Measurements from ENCODE around the gene IKBKE.

IKBKE gene

DNA sequence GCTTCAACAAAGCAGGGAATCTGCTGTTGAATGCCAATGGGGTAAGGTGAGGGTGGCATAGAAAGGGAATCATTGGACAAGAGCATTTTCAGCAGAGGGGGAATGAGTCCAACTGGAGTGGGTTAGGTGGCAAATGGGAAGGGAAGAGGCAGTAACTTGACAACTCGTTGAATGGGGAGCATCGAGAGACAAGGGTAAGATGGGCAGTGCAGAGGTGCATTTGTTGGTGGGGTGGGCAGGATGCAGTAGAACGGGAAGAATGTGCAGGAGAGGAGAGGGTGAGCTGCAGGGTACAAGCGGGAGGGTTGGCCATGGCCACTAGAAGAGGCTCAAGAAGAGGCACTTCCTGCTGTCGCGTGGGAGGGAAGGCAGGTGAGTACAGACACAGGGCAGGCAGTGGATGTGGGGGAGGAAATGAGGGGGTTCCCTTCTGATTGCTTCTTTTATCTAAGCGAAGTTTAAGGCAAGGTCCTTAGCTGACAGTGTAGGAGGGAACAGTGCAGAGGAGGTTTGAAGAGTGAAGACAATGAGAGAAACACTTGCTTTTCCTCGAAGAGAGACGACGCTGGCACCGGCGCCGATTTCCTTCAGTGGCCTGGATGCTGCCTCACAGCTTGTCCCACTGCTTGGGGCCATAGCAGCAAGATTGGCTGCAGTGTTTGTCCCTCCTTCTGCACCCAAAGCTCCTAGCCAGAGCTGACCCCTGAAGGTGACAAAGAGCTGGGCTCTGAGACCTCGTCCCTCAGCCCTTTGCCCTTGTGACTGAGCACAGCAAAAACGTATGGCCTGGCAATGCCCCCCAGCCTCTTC lies 3.2 kb upstream of the IKBKE start:
- H3K9ac ChIP-seq (ENCODE audit: low read length) = no peak overlapping the region
- H3K9me3 ChIP-seq (ENCODE audit: control insufficient read depth, low read length) = no peaks in the 10 kb centered on the region
- no peak overlapping the region for H3K4me3 ChIP-seq (ENCODE audit: low read length)
- peaks cover 44% of the 10 kb centered on the region for H3K4me1 ChIP-seq (ENCODE audit: control insufficient read depth, insufficient read depth, low read length)
- DNase-seq (ENCODE audit: low read depth) = no peak
- peaks cover 4% of the 10 kb centered on the region for H3K27me3 ChIP-seq (replicated peaks; ENCODE audit: control insufficient read depth, insufficient read depth, low read length)
- no peaks in the 10 kb centered on the region for H3K36me3 ChIP-seq (ENCODE audit: control insufficient read depth, insufficient read depth, low read length, severe bottlenecking)

DNA sequence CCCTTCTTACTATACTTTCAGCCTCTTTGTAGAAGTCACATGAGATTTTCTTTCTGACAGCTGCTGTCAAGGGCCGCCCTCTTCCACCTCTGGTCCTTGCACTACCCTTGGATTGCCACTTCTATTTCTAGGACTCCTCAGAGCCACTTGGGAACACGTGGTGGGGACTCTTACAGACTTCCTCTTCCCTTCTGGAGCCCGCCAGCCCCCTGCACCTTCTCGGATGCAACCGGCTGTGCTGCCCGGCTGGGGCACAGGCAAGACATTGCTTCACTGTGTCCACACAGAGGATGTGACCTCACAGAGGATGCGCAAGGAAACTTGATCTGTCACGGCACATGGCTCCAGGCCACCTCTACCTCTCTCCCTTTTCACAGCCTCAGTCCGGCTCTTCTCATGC lies 2.4 kb upstream of the IKBKE start:
- no peak for DNase-seq (ENCODE audit: low read depth)
- H3K9ac ChIP-seq (ENCODE audit: low read length) = no peak overlapping the region
- H3K27me3 ChIP-seq (replicated peaks; ENCODE audit: control insufficient read depth, insufficient read depth, low read length) = peaks cover 4% of the 10 kb centered on the region
- no peaks in the 10 kb centered on the region for H3K36me3 ChIP-seq (ENCODE audit: control insufficient read depth, insufficient read depth, low read length, severe bottlenecking)
- H3K4me3 ChIP-seq (ENCODE audit: low read length) = no peak overlapping the region
- no peaks in the 10 kb centered on the region for H3K9me3 ChIP-seq (ENCODE audit: control insufficient read depth, low read length)
- peaks cover 53% of the 10 kb centered on the region for H3K4me1 ChIP-seq (ENCODE audit: control insufficient read depth, insufficient read depth, low read length)

DNA sequence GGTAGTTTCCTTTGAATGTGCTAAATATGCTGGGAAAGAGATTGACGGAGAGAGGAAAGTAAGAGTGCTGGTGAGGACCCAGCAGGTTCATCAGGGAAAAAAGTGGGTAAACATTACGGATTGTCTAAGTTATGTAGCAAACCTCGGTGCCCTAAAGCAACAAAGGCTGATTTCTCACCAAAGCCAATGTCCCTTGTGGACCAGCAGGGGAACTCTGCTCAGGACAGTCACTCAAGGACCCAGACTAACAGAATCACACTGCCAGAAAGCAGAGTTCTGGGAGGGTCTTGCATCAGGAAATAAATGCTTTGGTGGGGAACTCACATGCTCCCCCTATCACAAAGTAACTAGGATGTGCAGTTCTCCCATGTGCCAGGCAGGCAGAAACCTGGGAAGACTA lies 1.7 kb upstream of the IKBKE start:
- Histone ChIP-seq H3K27me3 (replicated peaks; ENCODE audit: control insufficient read depth, insufficient read depth, low read length) (peaks cover 4% of the 10 kb centered on the region), H3K9ac (ENCODE audit: low read length) (no peak overlapping the region), H3K9me3 (ENCODE audit: control insufficient read depth, low read length) (no peaks in the 10 kb centered on the region), H3K4me1 (ENCODE audit: control insufficient read depth, insufficient read depth, low read length) (peaks cover 51% of the 10 kb centered on the region), H3K36me3 (ENCODE audit: control insufficient read depth, insufficient read depth, low read length, severe bottlenecking) (no peaks in the 10 kb centered on the region), H3K4me3 (ENCODE audit: low read length) (no peak overlapping the region)
- DNase-seq (ENCODE audit: low read depth) = no peak

DNA sequence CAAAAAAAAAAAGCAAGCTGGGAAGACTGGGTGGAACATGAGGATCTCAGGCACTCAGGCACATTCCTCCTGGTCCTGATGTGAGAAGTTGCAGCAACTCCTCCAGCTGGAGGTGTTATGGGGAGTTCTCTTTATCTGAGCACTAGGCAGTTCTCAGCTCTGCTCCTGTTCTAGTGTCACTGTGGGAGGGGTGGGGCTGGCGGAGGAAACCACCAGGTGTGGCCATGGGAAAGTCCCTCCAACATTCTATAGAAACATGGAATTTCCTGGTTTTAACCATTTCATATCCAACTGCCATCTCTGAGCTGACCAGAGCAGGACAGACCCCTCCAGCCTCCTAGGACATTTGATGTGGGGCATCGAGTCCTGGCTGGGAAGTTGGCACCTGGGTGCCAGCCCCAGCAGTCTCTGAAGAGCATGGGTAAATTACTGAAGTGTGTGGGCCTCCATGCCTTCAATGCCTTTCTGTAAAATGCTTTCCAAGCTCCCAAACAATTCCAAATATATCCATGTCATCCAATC lies 804 bp upstream of the IKBKE start:
- Histone ChIP-seq H3K9ac (ENCODE audit: low read length) (peak overlapping the region; percentile 89), H3K27me3 (replicated peaks; ENCODE audit: control insufficient read depth, insufficient read depth, low read length) (peaks cover 4% of the 10 kb centered on the region), H3K4me1 (ENCODE audit: control insufficient read depth, insufficient read depth, low read length) (peaks cover 42% of the 10 kb centered on the region), H3K36me3 (ENCODE audit: control insufficient read depth, insufficient read depth, low read length, severe bottlenecking) (peaks cover 4% of the 10 kb centered on the region), H3K4me3 (ENCODE audit: low read length) (peak overlapping the region; percentile 91), H3K9me3 (ENCODE audit: control insufficient read depth, low read length) (no peaks in the 10 kb centered on the region)
- no peak for DNase-seq (ENCODE audit: low read depth)

DNA sequence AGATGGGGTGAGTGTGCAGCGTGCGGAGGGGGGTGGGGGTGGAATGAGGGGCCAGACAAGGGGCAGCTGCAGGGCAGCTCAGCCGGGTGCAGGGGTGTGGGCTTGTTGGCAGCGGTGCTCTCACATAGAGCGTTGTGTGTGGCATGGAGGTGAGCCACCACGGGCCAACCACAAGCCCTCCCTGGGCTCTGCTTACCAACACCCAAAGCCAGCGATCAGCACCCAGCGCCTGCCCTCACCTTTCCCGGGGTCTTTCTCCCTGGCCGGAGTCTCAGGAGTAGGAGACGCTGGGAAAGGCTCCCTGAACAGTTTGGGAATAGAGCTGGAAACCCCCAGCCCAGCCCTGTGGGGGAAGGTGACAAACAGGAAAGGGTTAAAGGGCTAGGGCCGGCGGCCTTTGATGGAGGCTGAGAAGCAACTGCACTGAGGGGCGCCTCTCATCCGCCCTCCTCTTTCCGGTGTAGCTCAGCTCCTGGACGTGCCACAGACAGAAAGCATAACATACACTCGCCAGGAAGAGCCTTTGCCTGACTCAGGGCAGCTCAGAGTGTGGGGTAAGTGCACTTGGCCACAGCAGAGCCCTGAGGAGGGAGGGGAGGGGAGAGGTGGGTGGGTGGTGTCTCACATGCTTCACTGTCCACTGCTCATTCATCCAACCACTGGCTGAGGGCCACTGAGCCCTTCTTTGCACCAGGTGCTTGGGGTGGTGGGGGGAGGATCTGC lies 577 bp downstream of the IKBKE start:
- Histone ChIP-seq H3K4me3 (ENCODE audit: low read length) (peak overlapping the region; percentile 91), H3K9ac (ENCODE audit: low read length) (peak overlapping the region; percentile 89), H3K36me3 (ENCODE audit: control insufficient read depth, insufficient read depth, low read length, severe bottlenecking) (peaks cover 15% of the 10 kb centered on the region), H3K27me3 (replicated peaks; ENCODE audit: control insufficient read depth, insufficient read depth, low read length) (peaks cover 4% of the 10 kb centered on the region), H3K9me3 (ENCODE audit: control insufficient read depth, low read length) (no peaks in the 10 kb centered on the region), H3K4me1 (ENCODE audit: control insufficient read depth, insufficient read depth, low read length) (peaks cover 32% of the 10 kb centered on the region)
- DNase-seq (ENCODE audit: low read depth) = peak; percentile 72

DNA sequence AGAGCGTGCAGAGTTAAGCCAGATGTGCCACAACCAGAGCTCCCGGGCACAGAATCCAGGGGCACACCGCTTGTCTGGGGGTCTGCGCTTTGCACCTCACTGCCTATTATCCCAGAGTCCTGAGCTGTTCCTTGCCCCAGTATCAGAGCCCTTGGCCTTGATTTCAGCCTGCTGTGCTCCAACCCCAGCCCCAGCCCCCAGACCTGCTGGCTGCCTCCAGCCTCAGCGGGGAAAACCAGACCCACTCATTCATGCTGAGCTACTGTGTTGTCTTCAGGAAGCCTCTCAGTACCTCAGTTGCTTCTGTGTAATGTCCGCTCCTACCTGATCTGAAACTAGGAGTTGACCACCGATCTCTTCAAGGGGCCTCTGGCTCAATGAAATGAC lies 1.1 kb downstream of the IKBKE start:
- DNase-seq (ENCODE audit: low read depth) = no peak
- peak overlapping the region; percentile 91 for H3K4me3 ChIP-seq (ENCODE audit: low read length)

DNA sequence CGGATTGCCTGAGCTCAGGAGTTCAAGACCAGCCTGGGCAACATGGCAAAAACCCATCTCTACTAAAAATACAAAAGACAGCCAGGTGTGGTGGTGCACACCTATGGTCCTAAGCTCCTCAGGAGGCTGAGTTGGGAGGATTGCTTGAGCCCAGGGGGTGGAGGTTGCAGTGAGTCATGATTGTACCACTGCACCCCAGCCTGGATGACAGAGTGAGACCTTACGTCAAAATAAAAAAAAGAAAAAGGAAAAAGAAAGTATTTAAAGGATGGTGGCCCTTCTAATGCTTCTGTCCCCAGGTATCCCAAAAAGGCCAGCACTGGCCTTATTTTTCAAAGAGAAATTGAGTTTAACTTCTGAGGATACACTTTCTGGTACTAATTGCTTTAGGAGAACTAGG lies 1.7 kb downstream of the IKBKE start:
- Histone ChIP-seq H3K4me3 (ENCODE audit: low read length) (no peak overlapping the region), H3K4me1 (ENCODE audit: control insufficient read depth, insufficient read depth, low read length) (peaks cover 32% of the 10 kb centered on the region), H3K36me3 (ENCODE audit: control insufficient read depth, insufficient read depth, low read length, severe bottlenecking) (peaks cover 25% of the 10 kb centered on the region), H3K9me3 (ENCODE audit: control insufficient read depth, low read length) (no peaks in the 10 kb centered on the region), H3K27me3 (replicated peaks; ENCODE audit: control insufficient read depth, insufficient read depth, low read length) (peaks cover 4% of the 10 kb centered on the region), H3K9ac (ENCODE audit: low read length) (no peak overlapping the region)
- no peak for DNase-seq (ENCODE audit: low read depth)

More for the DNA sequence above, 1.1 kb downstream of the IKBKE start:
- H3K27me3 ChIP-seq (replicated peaks; ENCODE audit: control insufficient read depth, insufficient read depth, low read length) = peaks cover 4% of the 10 kb centered on the region
- H3K9me3 ChIP-seq (ENCODE audit: control insufficient read depth, low read length) = no peaks in the 10 kb centered on the region
- peaks cover 20% of the 10 kb centered on the region for H3K36me3 ChIP-seq (ENCODE audit: control insufficient read depth, insufficient read depth, low read length, severe bottlenecking)
- peak overlapping the region; percentile 89 for H3K9ac ChIP-seq (ENCODE audit: low read length)
- H3K4me1 ChIP-seq (ENCODE audit: control insufficient read depth, insufficient read depth, low read length) = peaks cover 32% of the 10 kb centered on the region

DNA sequence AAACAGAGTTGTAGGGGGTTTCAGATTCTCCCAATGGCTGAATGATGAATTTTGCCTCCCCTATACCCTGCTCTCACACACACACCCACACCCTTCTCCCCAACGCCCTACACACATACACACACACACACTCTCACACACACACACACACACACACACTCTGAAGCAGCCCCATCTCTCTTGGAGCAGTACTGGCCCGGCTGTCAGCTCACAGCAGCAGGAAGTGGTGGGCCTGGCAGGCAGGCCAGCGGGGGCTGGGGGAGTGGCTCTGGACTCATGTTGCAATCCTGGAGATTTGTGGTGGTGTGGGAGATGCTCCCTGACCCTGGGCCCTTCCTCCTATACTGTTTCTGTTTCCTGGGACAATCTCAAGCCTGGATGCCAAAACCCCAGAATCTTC lies 2.2 kb downstream of the IKBKE start:
- peak; percentile 74 for DNase-seq (ENCODE audit: low read depth)
- no peaks in the 10 kb centered on the region for H3K9me3 ChIP-seq (ENCODE audit: control insufficient read depth, low read length)
- peaks cover 4% of the 10 kb centered on the region for H3K27me3 ChIP-seq (replicated peaks; ENCODE audit: control insufficient read depth, insufficient read depth, low read length)
- H3K36me3 ChIP-seq (ENCODE audit: control insufficient read depth, insufficient read depth, low read length, severe bottlenecking) = peaks cover 25% of the 10 kb centered on the region
- peak overlapping the region; percentile 35 for H3K9ac ChIP-seq (ENCODE audit: low read length)
- H3K4me1 ChIP-seq (ENCODE audit: control insufficient read depth, insufficient read depth, low read length) = peaks cover 32% of the 10 kb centered on the region
- H3K4me3 ChIP-seq (ENCODE audit: low read length) = no peak overlapping the region

DNA sequence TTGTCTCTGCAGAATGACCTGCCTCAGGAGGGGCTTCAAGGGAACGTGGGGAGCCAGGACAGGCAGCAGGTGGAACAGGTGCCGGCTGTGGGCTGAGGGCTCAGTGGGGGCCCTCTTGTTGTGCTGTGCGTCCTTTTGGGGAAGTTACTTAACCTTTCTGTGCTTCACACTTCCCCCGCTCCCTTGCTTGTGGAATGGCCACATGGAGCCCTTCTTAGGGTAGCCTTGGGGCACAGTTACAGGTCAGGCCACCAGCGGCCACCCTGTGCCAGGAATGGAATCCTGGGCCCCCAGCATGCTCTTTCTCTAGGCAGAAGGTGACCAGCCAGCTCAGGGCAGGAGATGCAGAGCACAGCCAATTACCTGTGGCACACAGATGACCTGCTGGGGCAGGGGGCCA lies 2.6 kb downstream of the IKBKE start:
- peak overlapping the region; percentile 35 for H3K9ac ChIP-seq (ENCODE audit: low read length)
- H3K36me3 ChIP-seq (ENCODE audit: control insufficient read depth, insufficient read depth, low read length, severe bottlenecking) = peaks cover 25% of the 10 kb centered on the region
- H3K27me3 ChIP-seq (replicated peaks; ENCODE audit: control insufficient read depth, insufficient read depth, low read length) = peaks cover under 1% of the 10 kb centered on the region
- no peak for DNase-seq (ENCODE audit: low read depth)
- no peak overlapping the region for H3K4me3 ChIP-seq (ENCODE audit: low read length)
- H3K9me3 ChIP-seq (ENCODE audit: control insufficient read depth, low read length) = no peaks in the 10 kb centered on the region
- H3K4me1 ChIP-seq (ENCODE audit: control insufficient read depth, insufficient read depth, low read length) = peaks cover 32% of the 10 kb centered on the region

DNA sequence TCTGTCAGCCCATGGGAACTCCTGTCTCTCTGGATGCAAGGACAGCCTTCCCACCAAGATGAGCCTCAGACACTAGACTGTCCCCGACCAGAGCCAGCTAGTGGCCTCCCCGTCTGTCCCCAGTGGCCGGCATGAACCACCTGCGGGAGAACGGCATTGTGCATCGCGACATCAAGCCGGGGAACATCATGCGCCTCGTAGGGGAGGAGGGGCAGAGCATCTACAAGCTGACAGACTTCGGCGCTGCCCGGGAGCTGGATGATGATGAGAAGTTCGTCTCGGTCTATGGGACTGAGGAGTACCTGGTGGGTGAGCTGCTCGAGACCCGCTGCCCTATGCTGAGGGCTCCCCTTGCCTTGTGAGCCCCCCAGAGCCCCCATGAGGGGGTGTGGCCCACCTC lies 5.8 kb downstream of the IKBKE start:
- Histone ChIP-seq H3K36me3 (ENCODE audit: control insufficient read depth, insufficient read depth, low read length, severe bottlenecking) (peaks cover 34% of the 10 kb centered on the region), H3K4me3 (ENCODE audit: low read length) (no peak overlapping the region), H3K9ac (ENCODE audit: low read length) (no peak overlapping the region), H3K4me1 (ENCODE audit: control insufficient read depth, insufficient read depth, low read length) (peaks cover 23% of the 10 kb centered on the region), H3K27me3 (replicated peaks; ENCODE audit: control insufficient read depth, insufficient read depth, low read length) (no peaks in the 10 kb centered on the region), H3K9me3 (ENCODE audit: control insufficient read depth, low read length) (no peaks in the 10 kb centered on the region)
- DNase-seq (ENCODE audit: low read depth) = no peak

DNA sequence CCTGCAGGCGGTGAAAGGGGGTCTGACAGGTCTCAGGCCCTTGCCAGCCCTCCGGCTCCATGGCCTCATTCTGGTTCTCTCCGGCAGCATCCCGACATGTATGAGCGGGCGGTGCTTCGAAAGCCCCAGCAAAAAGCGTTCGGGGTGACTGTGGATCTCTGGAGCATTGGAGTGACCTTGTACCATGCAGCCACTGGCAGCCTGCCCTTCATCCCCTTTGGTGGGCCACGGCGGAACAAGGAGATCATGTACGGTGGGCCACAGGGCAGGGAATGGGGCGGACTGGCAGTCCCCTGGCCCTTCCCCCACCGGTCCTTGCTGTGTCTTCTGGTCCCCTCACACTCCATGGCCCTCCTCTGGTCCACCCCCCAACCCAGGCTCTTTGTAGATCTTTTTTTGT lies 6.3 kb downstream of the IKBKE start:
- no peaks in the 10 kb centered on the region for H3K9me3 ChIP-seq (ENCODE audit: control insufficient read depth, low read length)
- peaks cover 34% of the 10 kb centered on the region for H3K36me3 ChIP-seq (ENCODE audit: control insufficient read depth, insufficient read depth, low read length, severe bottlenecking)
- peaks cover 22% of the 10 kb centered on the region for H3K4me1 ChIP-seq (ENCODE audit: control insufficient read depth, insufficient read depth, low read length)
- H3K4me3 ChIP-seq (ENCODE audit: low read length) = no peak overlapping the region
- H3K9ac ChIP-seq (ENCODE audit: low read length) = no peak overlapping the region
- DNase-seq (ENCODE audit: low read depth) = no peak
- no peaks in the 10 kb centered on the region for H3K27me3 ChIP-seq (replicated peaks; ENCODE audit: control insufficient read depth, insufficient read depth, low read length)

All from adipocyte (in vitro differentiated cells).